Tibial artery (tissue), 4 donors: Measurements from ENCODE around the gene PKNOX2.

Experiments
- DNase-seq, 2 donors: peaks; one replicate each; pipeline ENCODE4 v3.0.0-alpha.2; 2019
- H3K27ac ChIP-seq, 2 donors: fragments of 200-600 bp; sonication (generic) in 1 of 2; 1 replicate in 1 of 2; 2 replicates in 1 of 2; pipeline ENCODE4 v1.5.1; 2018 to 2019; ENCODE audit warnings: mild to moderate bottlenecking in 1 of 2
- H3K27me3 ChIP-seq, 2 donors: fragments of 200-600 bp; sonication (generic) in 1 of 2; one replicate each; pipeline versions ENCODE4 v1.5.1 to v1.6.0; 2016 to 2019
- H3K36me3 ChIP-seq, 3 donors: fragments of 200-600 bp; sonication (generic) in 2 of 3; one replicate each; pipeline ENCODE4 v1.5.1; 2016 to 2019; ENCODE audit warnings: mild to moderate bottlenecking in 2 of 3
- H3K4me1 ChIP-seq, 4 donors: fragments of 200-600 bp; sonication (generic) in 2 of 4; 1 replicate in 3 of 4; 2 replicates in 1 of 4; pipeline ENCODE4 v1.5.1; 2016 to 2019
- H3K4me3 ChIP-seq, 2 donors: fragments of 200-600 bp; sonication (generic) in 1 of 2; 1 replicate in 1 of 2; 2 replicates in 1 of 2; pipeline ENCODE4 v1.5.1; 2018 to 2019; ENCODE audit warnings: mild to moderate bottlenecking in 2 of 2
- H3K9me3 ChIP-seq, 3 donors: fragments of 200-600 bp; sonication (generic) in 1 of 3; one replicate each; pipeline ENCODE4 v1.5.1; 2016 to 2019
- CTCF ChIP-seq, 2 experiments: fragments of 200-600 bp in 1 of 2; fragments of 450-650 bp in 1 of 2; IDR thresholded peaks; one replicate each; pipeline ENCODE4 v1.5.1; 2017 to 2019; ENCODE audit warnings: antibody characterized with exemption in 2 of 2, mild to moderate bottlenecking in 1 of 2, moderate library complexity in 1 of 2
- intact Hi-C: fragments of 100-400 bp; cut with DNase I; formaldehyde crosslinking; loops from one replicate; pipeline ENCODE4 v1.15.0; 2023; ENCODE audit warnings: low total_unique reads

PKNOX2 gene

DNA sequence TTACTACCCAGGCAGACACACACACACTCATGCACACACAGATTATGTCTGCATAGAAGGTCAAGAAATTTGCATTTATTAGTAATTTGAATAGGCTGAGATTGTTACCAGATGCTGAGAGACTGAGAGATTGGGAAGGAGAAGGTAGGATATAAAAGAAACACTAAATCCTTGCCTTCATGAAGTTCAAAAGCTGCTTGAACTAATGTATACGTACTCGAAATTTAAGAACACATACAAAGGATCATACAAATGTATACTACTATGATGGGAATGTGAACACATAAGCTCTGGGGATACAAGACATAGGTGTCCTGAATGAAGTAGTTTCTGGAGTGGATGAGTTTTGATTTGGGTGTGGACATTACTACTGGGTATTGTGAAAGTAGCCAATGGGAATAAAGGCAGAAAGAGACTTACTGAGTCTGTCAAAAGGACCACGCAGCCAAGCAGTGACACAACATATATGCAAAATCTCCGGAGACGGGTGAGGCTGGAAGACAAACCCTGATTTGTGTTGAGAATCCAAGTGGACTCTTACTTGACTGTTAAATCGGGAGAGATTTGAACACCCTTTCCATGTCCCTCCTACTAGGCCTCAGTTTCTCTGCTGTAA is 7.3 kb upstream of the PKNOX2 start:
- no peak overlapping the region for H3K27ac ChIP-seq
- intact Hi-C loops: no loop called here
- H3K36me3 ChIP-seq: no peaks in the 10 kb centered on the region
- no peaks in the 10 kb centered on the region for H3K9me3 ChIP-seq
- no peak overlapping the region for H3K4me3 ChIP-seq
- TF ChIP-seq CTCF (IDR thresholded peaks at IDR 0.05): no peak
- no peak for DNase-seq
- H3K27me3 ChIP-seq: peaks cover 0 to 10% of the 10 kb centered on the region in 2 donors
- H3K4me1 ChIP-seq: no peaks in the 10 kb centered on the region

GRCh38 chr11:125157953-125158680 is 6.4 kb upstream of the PKNOX2 start:
- H3K27me3 ChIP-seq: peaks cover 0 to 10% of the 10 kb centered on the region in 2 donors
- DNase-seq: no peak
- no peaks in the 10 kb centered on the region for H3K9me3 ChIP-seq
- H3K4me3 ChIP-seq: no peak overlapping the region
- TF ChIP-seq CTCF (IDR thresholded peaks at IDR 0.05): no peak
- H3K36me3 ChIP-seq: no peaks in the 10 kb centered on the region
- no peak overlapping the region for H3K27ac ChIP-seq
- intact Hi-C loops: no loop called here
- H3K4me1 ChIP-seq: no peaks in the 10 kb centered on the region

- H3K27me3 ChIP-seq: no peaks in the 10 kb centered on the region
- intact Hi-C loops: loop anchor here (5.0 to 10.0 kb wide), 2 partner anchors 65 to 242 kb away; no protein-coding TSS in a partner anchor
- no peak overlapping the region for H3K4me3 ChIP-seq
- no peaks in the 10 kb centered on the region for H3K36me3 ChIP-seq
- no peak for DNase-seq
- TF ChIP-seq CTCF (IDR thresholded peaks at IDR 0.05): no peak
- no peaks in the 10 kb centered on the region for H3K9me3 ChIP-seq
- no peak overlapping the region for H3K27ac ChIP-seq
- peaks cover 0 to 33% (median 19%) of the 10 kb centered on the region in 4 donors for H3K4me1 ChIP-seq
Measured at GRCh38 chr11:125162743-125163142, 1.8 kb upstream of the PKNOX2 start.

- Histone ChIP-seq H3K27ac (peak overlapping the region in 1 of 2 donors; percentile 88), H3K4me3 (no peak overlapping the region), H3K36me3 (no peaks in the 10 kb centered on the region), H3K4me1 (peaks cover 0 to 41% (median 23%) of the 10 kb centered on the region in 4 donors), H3K9me3 (no peaks in the 10 kb centered on the region), H3K27me3 (no peaks in the 10 kb centered on the region)
- intact Hi-C loops: loop anchor here (2.0 to 10.0 kb wide), 3 partner anchors 64 to 241 kb away; no protein-coding TSS in a partner anchor
- no peak for TF ChIP-seq CTCF (IDR thresholded peaks at IDR 0.05)
- no peak for DNase-seq
Measured at GRCh38 chr11:125163431-125164063, 1.0 kb upstream of the PKNOX2 start.

GRCh38 chr11:125164091-125164421 is 495 bp upstream of the PKNOX2 start:
- intact Hi-C loops: loop anchor here (2.0 to 10.0 kb wide), 3 partner anchors 63 to 241 kb away; no protein-coding TSS in a partner anchor
- H3K36me3 ChIP-seq: no peaks in the 10 kb centered on the region
- no peak for DNase-seq
- H3K27me3 ChIP-seq: no peaks in the 10 kb centered on the region
- no peak for TF ChIP-seq CTCF (IDR thresholded peaks at IDR 0.05)
- peaks cover 0 to 43% (median 25%) of the 10 kb centered on the region in 4 donors for H3K4me1 ChIP-seq
- peak overlapping the region; percentile 59 to 65 for H3K4me3 ChIP-seq
- peak overlapping the region; percentile 72 to 88 for H3K27ac ChIP-seq
- H3K9me3 ChIP-seq: no peaks in the 10 kb centered on the region
